ENCODE results near the gene DBX1. TPM values are rescaled to one million over a fixed set of nuclear protein-coding genes. Genes with fewer than 3 reads are reported as not detected.

The DBX1 gene
- total and polyA plus RNA-seq, 2 experiments from 2014 or later, result not detected

DNA sequence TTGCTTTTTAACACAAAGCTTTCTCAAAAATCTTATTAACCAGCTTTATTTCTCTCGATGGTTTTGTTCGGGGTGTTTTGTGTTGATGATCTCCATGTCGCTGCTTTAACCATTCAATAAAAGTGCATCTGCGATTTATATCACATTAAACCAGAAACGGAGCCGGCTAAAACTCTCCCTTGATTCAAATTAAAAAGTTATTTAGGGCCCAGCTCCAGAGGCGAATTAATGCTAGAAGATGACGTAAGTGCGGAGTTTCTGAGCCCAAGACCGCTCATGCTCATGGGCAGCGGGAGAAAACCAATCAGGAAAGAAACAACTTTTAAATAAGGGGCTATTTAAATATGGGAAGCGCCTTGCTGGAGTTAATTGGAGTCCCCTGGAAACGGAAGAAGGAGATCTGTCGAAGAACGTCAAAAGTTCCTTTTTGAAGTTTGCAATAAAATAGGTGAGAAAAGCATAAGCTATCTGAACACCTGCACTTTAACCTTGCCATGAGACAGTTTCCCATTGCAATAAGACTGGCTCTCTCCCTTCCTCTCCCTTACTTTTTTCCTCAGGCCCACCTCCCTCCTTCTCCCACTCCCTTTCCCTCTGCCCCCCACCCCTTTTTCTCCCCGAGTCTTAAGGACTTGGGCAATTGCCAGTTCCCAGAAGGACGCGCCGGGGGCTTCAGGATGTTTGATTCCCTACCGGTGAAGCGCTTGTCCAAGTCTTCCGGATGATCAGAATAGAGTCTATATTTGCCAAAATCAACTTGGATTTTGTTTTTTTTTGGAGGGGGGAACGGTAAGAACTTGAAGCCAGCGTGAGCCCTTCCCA, 1.9 kb upstream of the DBX1 start:
- in situ Hi-C loops (cut with MboI), result loop anchor here (25.0 kb wide), 1 partner anchor 1100 kb away; the partner anchor contains the start of gene MRGPRX2
- H3K4me3 ChIP-seq, result no peak overlapping the region

DNA sequence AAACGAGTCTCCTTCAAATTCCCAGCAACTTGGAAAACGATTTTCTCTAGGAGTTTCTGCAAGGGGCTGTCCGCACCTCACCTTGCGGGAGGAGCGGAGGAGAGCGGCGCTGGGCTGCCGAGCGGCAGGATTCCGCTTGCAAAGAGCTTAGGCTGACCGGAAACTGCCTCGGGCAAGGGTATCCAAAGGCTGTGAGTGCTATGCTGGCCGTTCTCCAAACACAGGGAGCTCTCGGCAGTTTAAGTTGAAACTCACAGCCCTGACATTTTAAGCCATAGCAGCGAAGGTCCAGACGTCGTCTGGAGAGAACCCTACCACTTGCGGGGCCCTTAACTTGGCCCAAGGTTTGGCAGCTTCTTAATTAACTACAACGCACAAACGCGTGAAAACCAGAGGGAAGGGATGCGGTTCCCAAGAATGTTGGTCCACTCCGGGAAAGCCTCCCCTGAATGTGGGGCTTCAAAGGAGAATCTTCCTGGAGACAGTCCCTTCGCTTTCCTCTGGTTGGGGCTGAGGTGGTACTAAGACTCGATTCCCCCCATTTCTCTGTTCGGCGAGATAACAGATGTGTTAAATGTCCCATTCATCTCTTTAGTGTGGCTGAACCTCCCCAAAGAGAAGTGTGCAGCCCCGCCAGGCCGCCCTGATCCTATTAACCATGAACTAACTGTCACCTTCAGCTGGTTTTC, 1.1 kb upstream of the DBX1 start:
- no peaks in the 10 kb centered on the region for H3K79me2 ChIP-seq (ENCODE audit: insufficient read depth)
- no peak overlapping the region for H3K4me2 ChIP-seq (ENCODE audit: unreplicated experiment)
- no peak for DNase-seq
- H3K36me3 ChIP-seq (ENCODE audit: low read depth), result no peaks in the 10 kb centered on the region
- H3K9me2 ChIP-seq (ENCODE audit: insufficient read depth), result no peaks in the 10 kb centered on the region
- 8 to 9% methylated on average over 28 to 29 of the region's 29 CpGs for WGBS, 2 experiments (ENCODE audit: low coverage in 1 of 2, low lambda C conversion rate in 2 of 2, missing lambda C conversion rate in 2 of 2)
- H3F3A ChIP-seq (ENCODE audit: insufficient read depth), result no peaks in the 10 kb centered on the region
- no peaks in the 10 kb centered on the region for H4K20me1 ChIP-seq (ENCODE audit: insufficient read depth)
- in situ Hi-C loops (cut with MboI), result loop anchor here (25.0 kb wide), 1 partner anchor 1099 kb away; the partner anchor contains the start of gene MRGPRX2
- TF ChIP-seq EZH2phosphoT487 (IDR thresholded peaks at IDR 0.05; ENCODE audit: insufficient read depth, low read depth) (no peak), EZH2 (IDR thresholded peaks at IDR 0.05; ENCODE audit: insufficient read depth, poor library complexity, severe bottlenecking) (peak; percentile 9)
- H3K9me3 ChIP-seq (ENCODE audit: low read depth), result no peaks in the 10 kb centered on the region
- no peak overlapping the region for H3K9ac ChIP-seq
- H3K27ac ChIP-seq, result no peak overlapping the region
- H2AFZ ChIP-seq, result no peak overlapping the region
- peaks cover 94% of the 10 kb centered on the region for H3K27me3 ChIP-seq (replicated peaks; ENCODE audit: insufficient read depth)
- H3K4me3 ChIP-seq, result no peak overlapping the region
- H3K4me1 ChIP-seq (ENCODE audit: insufficient read depth), result 0 out of 2 replicates have a peak, but pooled peaks cover 7% of the 10 kb centered on the region

More for the DNA sequence above, 1.9 kb upstream of the DBX1 start:
- Histone ChIP-seq H3K36me3 (ENCODE audit: low read depth) (no peaks in the 10 kb centered on the region), H3K9me3 (ENCODE audit: low read depth) (no peaks in the 10 kb centered on the region), H3K4me1 (ENCODE audit: insufficient read depth) (0 out of 2 replicates have a peak, but pooled peaks cover 7% of the 10 kb centered on the region), H2AFZ (no peak overlapping the region), H3F3A (ENCODE audit: insufficient read depth) (no peaks in the 10 kb centered on the region), H3K4me2 (ENCODE audit: unreplicated experiment) (no peak overlapping the region), H3K27me3 (replicated peaks; ENCODE audit: insufficient read depth) (peaks cover 94% of the 10 kb centered on the region), H3K9ac (no peak overlapping the region), H4K20me1 (ENCODE audit: insufficient read depth) (no peaks in the 10 kb centered on the region), H3K79me2 (ENCODE audit: insufficient read depth) (no peaks in the 10 kb centered on the region), H3K9me2 (ENCODE audit: insufficient read depth) (no peaks in the 10 kb centered on the region), H3K27ac (no peak overlapping the region)
- DNase-seq, result no peak
- 3% methylated on average over 24 of the region's 24 CpGs for whole genome bisulfite sequencing, 2 experiments (ENCODE audit: low coverage in 1 of 2, low lambda C conversion rate in 2 of 2, missing lambda C conversion rate in 2 of 2)
- TF ChIP-seq EZH2phosphoT487 (IDR thresholded peaks at IDR 0.05; ENCODE audit: insufficient read depth, low read depth) (no peak; the same call in 1 of the 2 replicates), EZH2 (IDR thresholded peaks at IDR 0.05; ENCODE audit: insufficient read depth, poor library complexity, severe bottlenecking) (peak; percentile 78)

DNA sequence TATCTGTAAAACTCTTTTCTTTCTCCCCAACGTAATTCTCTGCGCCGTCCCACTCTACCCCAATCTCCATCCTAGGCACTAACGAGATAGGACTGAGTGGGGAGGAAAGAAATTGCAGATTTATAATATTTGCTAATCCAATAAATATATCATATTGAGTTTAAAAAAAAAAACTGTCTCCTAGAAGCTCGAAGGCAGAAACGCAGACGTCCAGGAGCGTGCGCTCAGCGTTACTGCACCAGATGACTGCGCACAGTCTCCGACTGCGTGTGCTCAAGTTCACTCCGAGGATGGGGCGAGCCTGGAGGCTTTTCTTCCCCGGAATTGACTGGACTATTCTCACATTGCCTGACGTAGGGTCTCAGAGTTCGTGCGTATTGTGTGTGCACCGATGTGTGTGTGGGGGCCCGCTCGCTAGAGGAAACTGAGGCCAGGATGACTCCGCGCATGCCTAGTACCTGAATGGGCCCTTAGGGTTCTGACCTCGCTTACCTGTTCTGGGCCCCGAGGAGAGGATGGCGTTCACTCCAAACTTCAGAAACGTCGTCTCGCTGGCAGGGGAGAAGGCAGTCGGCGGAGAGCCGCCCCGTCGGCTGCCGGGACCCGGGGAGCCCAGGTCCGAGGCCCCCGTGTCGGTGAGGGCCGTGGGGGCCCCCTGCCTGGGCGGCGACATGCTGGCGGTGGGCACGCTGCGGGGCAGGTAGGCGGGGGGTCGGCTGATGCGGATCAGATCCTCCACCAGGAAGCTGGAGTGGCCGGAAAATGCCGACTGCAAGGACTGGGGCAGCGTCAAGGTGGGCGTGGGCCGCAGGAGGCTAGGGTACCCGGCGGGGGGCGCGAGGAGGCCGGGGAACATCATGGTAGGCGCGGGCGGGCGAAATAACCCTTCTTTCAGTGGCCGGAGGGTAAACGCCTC, 551 bp downstream of the DBX1 start:
- peaks cover 1% of the 10 kb centered on the region; the same call in 1 of the 2 replicates for H3F3A ChIP-seq (ENCODE audit: insufficient read depth)
- no peak overlapping the region for H2AFZ ChIP-seq
- TF ChIP-seq EZH2phosphoT487 (IDR thresholded peaks at IDR 0.05; ENCODE audit: insufficient read depth, low read depth) (no peak), EZH2 (IDR thresholded peaks at IDR 0.05; ENCODE audit: insufficient read depth, poor library complexity, severe bottlenecking) (no peak)
- H3K27me3 ChIP-seq (replicated peaks; ENCODE audit: insufficient read depth), result peaks cover 99% of the 10 kb centered on the region
- in situ Hi-C loops (cut with MboI), result loop anchor here (25.0 kb wide), 1 partner anchor 1097 kb away; the partner anchor contains the start of gene MRGPRX2
- H3K4me1 ChIP-seq (ENCODE audit: insufficient read depth), result 0 out of 2 replicates have a peak, but pooled peaks cover 7% of the 10 kb centered on the region
- no peaks in the 10 kb centered on the region for H3K9me2 ChIP-seq (ENCODE audit: insufficient read depth)
- WGBS, 2 experiments (ENCODE audit: low coverage in 1 of 2, low lambda C conversion rate in 2 of 2, missing lambda C conversion rate in 2 of 2), result 11 to 14% methylated on average over 45 to 65 of the region's 65 CpGs
- no peak overlapping the region for H3K4me3 ChIP-seq
- H3K36me3 ChIP-seq (ENCODE audit: low read depth), result no peaks in the 10 kb centered on the region
- no peak overlapping the region for H3K27ac ChIP-seq
- no peaks in the 10 kb centered on the region for H3K79me2 ChIP-seq (ENCODE audit: insufficient read depth)
- no peaks in the 10 kb centered on the region for H3K9me3 ChIP-seq (ENCODE audit: low read depth)
- no peak for DNase-seq
- H3K4me2 ChIP-seq (ENCODE audit: unreplicated experiment), result no peak overlapping the region
- no peak overlapping the region for H3K9ac ChIP-seq
- H4K20me1 ChIP-seq (ENCODE audit: insufficient read depth), result no peaks in the 10 kb centered on the region

All from GM23248 (cell line).